ENCODE measurements around the gene PAXX. TPM values are rescaled to one million over a fixed set of nuclear protein-coding genes. Genes with fewer than 3 reads are reported as not detected.

Gene PAXX
- total RNA-seq = 10 to 100 TPM; 14.2 to 39.5 (median 18.8) TPM

- peak within 1 kb of the TSS; percentile 46 to 88 for H3K4me3 ChIP-seq
- H3K36me3 ChIP-seq = no peaks in the 10 kb centered on the region
- H3K27ac ChIP-seq = peak within 1 kb of the TSS; percentile 83 to 91
- TF ChIP-seq POLR2A (IDR thresholded peaks at IDR 0.05) (peak in 1 of 2 donors; percentile 35), CTCF (IDR thresholded peaks at IDR 0.05) (peak in 1 of 4 experiments; percentile 2)
- no peaks in the 10 kb centered on the region for H3K9me3 ChIP-seq
- peak; percentile 89 to 91 for DNase-seq
- peaks cover 0 to 19% of the 10 kb centered on the region in 2 donors for H3K4me1 ChIP-seq
- intact Hi-C loops (cut with DNase I; ENCODE audit: low total_unique reads) = no loop called here
- H3K27me3 ChIP-seq = no peaks in the 10 kb centered on the region
Measured at GRCh38 chr9:136991993-136992818, at the start of gene PAXX. Gene PAXX, plus strand, starts transcription at chr9:136992422. Its CDS starts 22 bp downstream, at chr9:136992444.

- Histone ChIP-seq H3K27ac (no peak overlapping the region), H3K36me3 (no peaks in the 10 kb centered on the region), H3K9me3 (no peaks in the 10 kb centered on the region), H3K27me3 (no peaks in the 10 kb centered on the region), H3K4me1 (peaks cover 0 to 9% of the 10 kb centered on the region in 2 donors), H3K4me3 (peak overlapping the region in 1 of 2 donors; percentile 84)
- DNase-seq = peak in 1 of 2 donors; percentile 18
- intact Hi-C loops (cut with DNase I; ENCODE audit: low total_unique reads) = no loop called here
- no peak for TF ChIP-seq CTCF (IDR thresholded peaks at IDR 0.05)
- no peak for TF ChIP-seq POLR2A (IDR thresholded peaks at IDR 0.05)
Measured at GRCh38 chr9:136942881-136943230, 49.4 kb upstream of the PAXX start.

- Histone ChIP-seq H3K9me3 (no peaks in the 10 kb centered on the region), H3K4me3 (peak overlapping the region; percentile 64 to 84), H3K27me3 (no peaks in the 10 kb centered on the region), H3K27ac (peak overlapping the region; percentile 79 to 84), H3K36me3 (no peaks in the 10 kb centered on the region), H3K4me1 (peaks cover 0 to 9% of the 10 kb centered on the region in 2 donors)
- TF ChIP-seq CTCF (IDR thresholded peaks at IDR 0.05) = no peak
- no peak for DNase-seq
- intact Hi-C loops (cut with DNase I; ENCODE audit: low total_unique reads) = no loop called here
Measured at GRCh38 chr9:136943291-136944211, 48.7 kb upstream of the PAXX start.

GRCh38 chr9:136944212-136944518 is 48.1 kb upstream of the PAXX start:
- no peak for DNase-seq
- H3K9me3 ChIP-seq = no peaks in the 10 kb centered on the region
- peak overlapping the region; percentile 79 to 84 for H3K27ac ChIP-seq
- intact Hi-C loops (cut with DNase I; ENCODE audit: low total_unique reads) = no loop called here
- peaks cover 0 to 9% of the 10 kb centered on the region in 2 donors for H3K4me1 ChIP-seq
- TF ChIP-seq POLR2A (IDR thresholded peaks at IDR 0.05) (no peak), CTCF (IDR thresholded peaks at IDR 0.05) (peak in 1 of 4 experiments; percentile 2)
- H3K27me3 ChIP-seq = no peaks in the 10 kb centered on the region
- H3K36me3 ChIP-seq = no peaks in the 10 kb centered on the region
- peak overlapping the region; percentile 64 to 84 for H3K4me3 ChIP-seq

Measured in uterus (tissue), 4 donors.